SK-N-SH (cell line): Measurements from ENCODE around the gene IL2RG. TPM values are rescaled to one million over a fixed set of nuclear protein-coding genes. Genes with fewer than 3 reads are reported as not detected.

ENCODE experiments used
- CTCF ChIA-PET: fragments of 300-600, 350-600 bp; formaldehyde crosslinking; extraction: SDS; loops from one replicate; lab custom pipeline; 2021; lab: Yijun Ruan, JAX
- POLR2A ChIA-PET: fragments of 350-600 bp; sonication (Branson Sonifier 250); formaldehyde crosslinking; extraction: SDS; loops from one replicate; lab custom pipeline; 2020; ENCODE audit warnings: antibody characterized with exemption, inconsistent platforms; lab: Yijun Ruan, JAX
- DNase-seq: peaks from one replicate; pipeline ENCODE4 v3.0.0; 2012
- H2AFZ ChIP-seq: fragments of 200-600 bp; sonication (generic); 2 replicates; pipeline ENCODE4 v1.8.1; 2016; ENCODE audit warnings: antibody characterized with exemption, mild to moderate bottlenecking, low read depth
- H3F3A ChIP-seq: fragments of 200-600 bp; sonication (generic); replicated peaks from 2 replicates; pipeline ENCODE3; 2016; ENCODE audit warnings: antibody characterized with exemption, mild to moderate bottlenecking; ENCODE audit not compliant: insufficient read depth
- H3K27ac ChIP-seq, 2 experiments: fragments of 200-500 bp in 1 of 2; fragments of 200-600 bp in 1 of 2; sonication (Bioruptor generic) in 1 of 2; sonication (generic), shearing (Covaris generic) in 1 of 2; 2 replicates each; pipeline versions ENCODE4 v1.5.1 to v1.6.1; 2014 to 2016; ENCODE audit warnings: low read depth in 2 of 2, inconsistent platforms in 1 of 2, low read length in 1 of 2, mild to moderate bottlenecking in 1 of 2, mixed read lengths in 1 of 2
- H3K27me3 ChIP-seq: fragments of 200-600 bp; sonication (generic), shearing (Covaris generic); 2 replicates; pipeline ENCODE4 v1.6.1; 2016; ENCODE audit warnings: mixed run types; ENCODE audit not compliant: insufficient read depth
- H3K36me3 ChIP-seq, 2 experiments: fragments of 200-500 bp in 1 of 2; fragments of 200-600 bp in 1 of 2; sonication (Bioruptor generic) in 1 of 2; sonication (generic) in 1 of 2; replicated peaks in 1 of 2; 2 replicates each; pipeline versions ENCODE3 to v1.5.1; 2014 to 2016; ENCODE audit warnings: low read length in 1 of 2, mild to moderate bottlenecking in 1 of 2; ENCODE audit not compliant: insufficient read depth in 2 of 2, control insufficient read depth in 1 of 2
- H3K4me1 ChIP-seq, 2 experiments: fragments of 200-500 bp in 1 of 2; fragments of 200-600 bp in 1 of 2; sonication (Bioruptor generic) in 1 of 2; sonication (generic), shearing (Covaris generic) in 1 of 2; 2 replicates each; pipeline versions ENCODE4 v1.5.1 to v1.6.1; 2014 to 2016; ENCODE audit warnings: low read depth in 1 of 2, low read length in 1 of 2, mixed run types in 1 of 2; ENCODE audit not compliant: insufficient read depth in 2 of 2, control insufficient read depth in 1 of 2
- H3K4me2 ChIP-seq: fragments of 200-600 bp; sonication (generic), shearing (Covaris generic); 2 replicates; pipeline ENCODE4 v1.6.1; 2017; ENCODE audit warnings: mixed run types
- H3K4me3 ChIP-seq, 2 experiments: fragments of 200-500 bp in 1 of 2; fragments of 200-600 bp in 1 of 2; sonication (Bioruptor generic) in 1 of 2; sonication (generic), shearing (Covaris generic) in 1 of 2; 2 replicates each; pipeline versions ENCODE4 v1.5.1 to v1.8.1; 2014 to 2016; ENCODE audit warnings: low read depth in 2 of 2, inconsistent platforms in 1 of 2, low read length in 1 of 2, mild to moderate bottlenecking in 1 of 2, mixed read lengths in 1 of 2, moderate library complexity in 1 of 2
- H3K79me2 ChIP-seq: fragments of 200-600 bp; sonication (generic); 2 replicates; pipeline ENCODE4 v1.8.1; 2017; ENCODE audit warnings: mild to moderate bottlenecking; ENCODE audit not compliant: insufficient read depth
- H3K9ac ChIP-seq: fragments of 200-600 bp; sonication (generic); 2 replicates; pipeline ENCODE4 v1.6.1; 2017; ENCODE audit warnings: mixed run types
- H3K9me2 ChIP-seq: fragments of 200-600 bp; sonication (generic); 2 replicates; pipeline ENCODE4 v1.6.1; 2017; ENCODE audit warnings: mixed run types
- H3K9me3 ChIP-seq: fragments of 200-600 bp; sonication (generic); 2 replicates; pipeline ENCODE4 v1.6.1; 2017; ENCODE audit warnings: mixed run types, mild to moderate bottlenecking, moderate library complexity
- H4K20me1 ChIP-seq: fragments of 200-600 bp; sonication (generic); 2 replicates; pipeline ENCODE4 v1.6.1; 2017; ENCODE audit warnings: mild to moderate bottlenecking, mixed run types; ENCODE audit not compliant: insufficient read depth
- CTCF ChIP-seq: fragments of 200-600 bp; sonication (generic); IDR thresholded peaks from 2 replicates; pipeline ENCODE4 v1.6.1; 2017; ENCODE audit warnings: antibody characterized with exemption, mild to moderate bottlenecking, moderate library complexity
- ELF1 ChIP-seq: IDR thresholded peaks from 2 replicates; pipeline ENCODE4 v1.4.0; 2012
- EZH2phosphoT487 ChIP-seq: fragments of 200-600 bp; sonication (generic); IDR thresholded peaks from 2 replicates; pipeline ENCODE4 v1.6.1; 2017; ENCODE audit warnings: low read depth, mixed run types, mild to moderate bottlenecking, antibody characterized with exemption, moderate library complexity, borderline replicate concordance
- FOSL2 ChIP-seq: IDR thresholded peaks from 2 replicates; pipeline ENCODE4 v1.4.0; 2012; ENCODE audit warnings: low read depth, mild to moderate bottlenecking, moderate library complexity, borderline replicate concordance
- FOXJ3 ChIP-seq: sonication (generic); formaldehyde crosslinking; IDR thresholded peaks from 2 replicates; pipeline ENCODE4 v1.5.1; 2020; ENCODE audit warnings: mild to moderate bottlenecking, missing genetic modification reagents
- GABPA ChIP-seq: IDR thresholded peaks from 2 replicates; pipeline ENCODE4 v1.4.0; 2012; ENCODE audit warnings: low read depth, mild to moderate bottlenecking
- IRF3 ChIP-seq: fragments of 150-350 bp; IDR thresholded peaks from 2 replicates; pipeline ENCODE4 v1.6.1; 2016; ENCODE audit warnings: mild to moderate bottlenecking, low read depth, low read length
- JUND ChIP-seq: IDR thresholded peaks from 2 replicates; pipeline ENCODE4 v1.4.0; 2012
- MAX ChIP-seq: IDR thresholded peaks from 2 replicates; pipeline ENCODE4 v1.4.0; 2012; ENCODE audit warnings: low read depth
- MEF2A ChIP-seq: IDR thresholded peaks from 2 replicates; pipeline ENCODE4 v1.4.0; 2012; ENCODE audit warnings: low read depth, borderline replicate concordance
- MXI1 ChIP-seq: IDR thresholded peaks from 2 replicates; pipeline ENCODE4 v1.6.1; 2012; ENCODE audit warnings: mild to moderate bottlenecking, low read depth, low read length, improper control_type of control experiment
- PBX3 ChIP-seq: IDR thresholded peaks from 2 replicates; pipeline ENCODE4; 2012
- POLR2AphosphoS5 ChIP-seq: IDR thresholded peaks from 2 replicates; pipeline ENCODE4 v1.6.1; 2012; ENCODE audit warnings: low read depth, low read length
- RAD21 ChIP-seq: IDR thresholded peaks from 2 replicates; pipeline ENCODE4 v1.6.1; 2012; ENCODE audit warnings: mild to moderate bottlenecking, low read length
- RCOR1 ChIP-seq: fragments of 150-350 bp; IDR thresholded peaks from 2 replicates; pipeline ENCODE4 v1.6.1; 2017; ENCODE audit warnings: antibody characterized with exemption, low read length
- SMC3 ChIP-seq: IDR thresholded peaks from 2 replicates; pipeline ENCODE4 v1.6.1; 2012; ENCODE audit warnings: low read depth, low read length, improper control_type of control experiment
- TCF12 ChIP-seq: IDR thresholded peaks from 2 replicates; pipeline ENCODE4 v1.4.0; 2012
- YY1 ChIP-seq: IDR thresholded peaks from 2 replicates; pipeline ENCODE4 v1.4.0; 2012; ENCODE audit warnings: low read depth, mild to moderate bottlenecking
- WGBS: methylation state at CpG from one replicate; pipeline ENCODE4 v1.1.6; 2017; ENCODE audit warnings: low lambda C conversion rate; 5-methylcytosine and 5-hydroxymethylcytosine counted together
- polyA plus RNA-seq, 3 experiments: library from polyadenylated mRNA; depleted of rRNA; stranded (reverse); fragments of >200 nt; gene quantifications; 2 replicates each; pipeline ENCODE4 v1.2.3, GENCODE V29; 2012

The IL2RG gene
- polyA plus RNA-seq, 1 of the 3 experiments (the other 2 are of a cell fraction): not detected

- CTCF ChIA-PET: interaction anchor here (0.9 kb wide), 1 partner anchor 27 kb away, joined by 3 read pairs; no protein-coding TSS in a partner anchor
- peaks cover 35% of the 10 kb centered on the region; the same call in 1 of the 2 replicates for H3K27me3 ChIP-seq
- no peaks in the 10 kb centered on the region for H3K79me2 ChIP-seq
- H3K4me3 ChIP-seq: no peak overlapping the region
- H3K9me3 ChIP-seq: no peaks in the 10 kb centered on the region
- no peaks in the 10 kb centered on the region for H4K20me1 ChIP-seq
- H3K9me2 ChIP-seq: no peaks in the 10 kb centered on the region
- H3K27ac ChIP-seq: no peak overlapping the region
- no peak for TF ChIP-seq PBX3
- no peak for TF ChIP-seq CTCF
- no peak for TF ChIP-seq MEF2A
- TF ChIP-seq ELF1: no peak
- TF ChIP-seq TCF12: no peak
- no peak for TF ChIP-seq GABPA
- no peak for TF ChIP-seq FOSL2
- no peak for TF ChIP-seq MXI1
- no peak for TF ChIP-seq SMC3
- TF ChIP-seq RCOR1: no peak
- TF ChIP-seq JUND: no peak
- TF ChIP-seq FOXJ3 (CRISPR knock-in tag): no peak
- no peak for TF ChIP-seq EZH2phosphoT487
- TF ChIP-seq MAX: no peak
- no peak for TF ChIP-seq YY1
- TF ChIP-seq IRF3: no peak
- TF ChIP-seq POLR2AphosphoS5: no peak
- TF ChIP-seq RAD21: no peak
- H3K4me1 ChIP-seq: no peaks in the 10 kb centered on the region; a peak in 1 of 4 replicates
- H3K36me3 ChIP-seq: no peaks in the 10 kb centered on the region
- H3F3A ChIP-seq: no peaks in the 10 kb centered on the region
- 49% methylated on average over 4 of the region's 7 CpGs for WGBS
- no peak for DNase-seq
- no peak overlapping the region for H2AFZ ChIP-seq
- no peak overlapping the region for H3K9ac ChIP-seq
- no peak overlapping the region for H3K4me2 ChIP-seq
- POLR2A ChIA-PET: no interaction called here
Observed at GRCh38 chrX:71151366-71151765, 40.0 kb upstream of the IL2RG start.
